HUES48 (cell line): ENCODE measurements around the gene PLA2G15.

Source experiments
- H3K27ac ChIP-seq: one replicate; pipeline ENCODE4 v1.7.0; 2013; ENCODE audit warnings: low read depth, low read length, inconsistent platforms
- H3K27me3 ChIP-seq: 2 replicates; pipeline ENCODE4 v1.6.1; 2013; ENCODE audit warnings: mild to moderate bottlenecking, low read length; ENCODE audit not compliant: control insufficient read depth, insufficient read depth
- H3K36me3 ChIP-seq: 2 replicates; pipeline ENCODE4 v1.6.1; 2013; ENCODE audit warnings: low read length; ENCODE audit not compliant: control insufficient read depth, insufficient read depth
- H3K4me1 ChIP-seq: 2 replicates; pipeline ENCODE4 v1.6.1; 2013; ENCODE audit warnings: mild to moderate bottlenecking, low read length; ENCODE audit not compliant: control insufficient read depth, insufficient read depth
- H3K4me3 ChIP-seq: 2 replicates; pipeline ENCODE4 v1.5.1; 2013; ENCODE audit warnings: mild to moderate bottlenecking, low read depth, low read length
- H3K9ac ChIP-seq: 2 replicates; pipeline ENCODE4 v1.6.1; 2013; ENCODE audit warnings: mild to moderate bottlenecking, low read depth, low read length, moderate library complexity
- H3K9me3 ChIP-seq: 2 replicates; pipeline ENCODE4 v1.6.1; 2013; ENCODE audit warnings: low read length; ENCODE audit not compliant: control insufficient read depth, insufficient read depth

Gene PLA2G15

GRCh38 chr16:68289621-68290329, 44.6 kb downstream of the PLA2G15 start:
- Histone ChIP-seq H3K27me3 (no peaks in the 10 kb centered on the region), H3K36me3 (peaks cover 38% of the 10 kb centered on the region), H3K27ac (no peak overlapping the region), H3K9ac (no peak overlapping the region), H3K9me3 (no peaks in the 10 kb centered on the region), H3K4me3 (no peak overlapping the region), H3K4me1 (no peaks in the 10 kb centered on the region; the same call in 1 of the 2 replicates)

GRCh38 chr16:68290450-68290849, 45.3 kb downstream of the PLA2G15 start:
- H3K27ac ChIP-seq, result no peak overlapping the region

GRCh38 chr16:68291227-68291626, 46.1 kb downstream of the PLA2G15 start:
- no peak overlapping the region for H3K4me3 ChIP-seq

More at GRCh38 chr16:68290450-68290849, 45.3 kb downstream of the PLA2G15 start:
- Histone ChIP-seq H3K27me3 (no peaks in the 10 kb centered on the region), H3K9ac (no peak overlapping the region), H3K9me3 (no peaks in the 10 kb centered on the region), H3K4me1 (no peaks in the 10 kb centered on the region; the same call in 1 of the 2 replicates), H3K4me3 (no peak overlapping the region), H3K36me3 (peaks cover 44% of the 10 kb centered on the region)

GRCh38 chr16:68292425-68292824, 47.3 kb downstream of the PLA2G15 start:
- Histone ChIP-seq H3K9me3 (no peaks in the 10 kb centered on the region), H3K4me1 (no peaks in the 10 kb centered on the region; the same call in 1 of the 2 replicates), H3K9ac (no peak overlapping the region), H3K27me3 (no peaks in the 10 kb centered on the region), H3K36me3 (peaks cover 52% of the 10 kb centered on the region), H3K4me3 (no peak overlapping the region), H3K27ac (no peak overlapping the region)

More at GRCh38 chr16:68291227-68291626, 46.1 kb downstream of the PLA2G15 start:
- Histone ChIP-seq H3K27ac (no peak overlapping the region), H3K27me3 (no peaks in the 10 kb centered on the region), H3K36me3 (peaks cover 49% of the 10 kb centered on the region), H3K9me3 (no peaks in the 10 kb centered on the region), H3K9ac (no peak overlapping the region), H3K4me1 (no peaks in the 10 kb centered on the region; the same call in 1 of the 2 replicates)

GRCh38 chr16:68296291-68296690, 51.1 kb downstream of the PLA2G15 start:
- Histone ChIP-seq H3K27ac (no peak overlapping the region), H3K9me3 (no peaks in the 10 kb centered on the region), H3K36me3 (peaks cover 71% of the 10 kb centered on the region), H3K4me1 (no peaks in the 10 kb centered on the region), H3K27me3 (no peaks in the 10 kb centered on the region), H3K4me3 (no peak overlapping the region), H3K9ac (no peak overlapping the region)

- Histone ChIP-seq H3K4me3 (no peak overlapping the region), H3K9ac (no peak overlapping the region), H3K36me3 (peaks cover 71% of the 10 kb centered on the region), H3K27ac (no peak overlapping the region), H3K4me1 (no peaks in the 10 kb centered on the region), H3K9me3 (no peaks in the 10 kb centered on the region), H3K27me3 (no peaks in the 10 kb centered on the region)
Measured at GRCh38 chr16:68296693-68297092, 51.5 kb downstream of the PLA2G15 start.

- no peaks in the 10 kb centered on the region for H3K9me3 ChIP-seq
- no peaks in the 10 kb centered on the region for H3K4me1 ChIP-seq
- H3K27ac ChIP-seq, result no peak overlapping the region
- H3K9ac ChIP-seq, result no peak overlapping the region
- H3K36me3 ChIP-seq, result peaks cover 77% of the 10 kb centered on the region
- no peaks in the 10 kb centered on the region for H3K27me3 ChIP-seq
- H3K4me3 ChIP-seq, result no peak overlapping the region
Measured at GRCh38 chr16:68297908-68298307, 52.7 kb downstream of the PLA2G15 start.

GRCh38 chr16:68298312-68298711, 53.1 kb downstream of the PLA2G15 start:
- no peak overlapping the region for H3K27ac ChIP-seq
- H3K9me3 ChIP-seq, result no peaks in the 10 kb centered on the region
- H3K27me3 ChIP-seq, result no peaks in the 10 kb centered on the region
- no peak overlapping the region for H3K9ac ChIP-seq
- no peaks in the 10 kb centered on the region for H3K4me1 ChIP-seq
- H3K4me3 ChIP-seq, result no peak overlapping the region
- peaks cover 79% of the 10 kb centered on the region for H3K36me3 ChIP-seq

- Histone ChIP-seq H3K27me3 (no peaks in the 10 kb centered on the region), H3K36me3 (peaks cover 86% of the 10 kb centered on the region), H3K4me3 (no peak overlapping the region), H3K4me1 (no peaks in the 10 kb centered on the region), H3K9ac (no peak overlapping the region), H3K9me3 (no peaks in the 10 kb centered on the region), H3K27ac (no peak overlapping the region)
Measured at GRCh38 chr16:68298907-68299561, 53.9 kb downstream of the PLA2G15 start.

GRCh38 chr16:68299571-68300453, 54.6 kb downstream of the PLA2G15 start:
- Histone ChIP-seq H3K4me1 (no peaks in the 10 kb centered on the region), H3K9me3 (no peaks in the 10 kb centered on the region), H3K9ac (no peak overlapping the region), H3K27ac (no peak overlapping the region), H3K36me3 (peaks cover 88% of the 10 kb centered on the region), H3K4me3 (no peak overlapping the region), H3K27me3 (no peaks in the 10 kb centered on the region)
